Left forelimb (tissue), 1 donor: ENCODE results near the gene ZNF697.

Experiments
- DNase-seq: peaks from one replicate; pipeline ENCODE4 v3.0.0-alpha.2; 2018; ENCODE audit warnings: low spot score

Gene ZNF697

GRCh38 chr1:119662034-119662437 lies 14.0 kb upstream of the ZNF697 start:
- DNase-seq = no peak

GRCh38 chr1:119660253-119661083 lies 12.4 kb upstream of the ZNF697 start:
- no peak for DNase-seq

- DNase-seq = no peak
Observed at GRCh38 chr1:119659628-119660027, 11.6 kb upstream of the ZNF697 start.

GRCh38 chr1:119656410-119656955 lies 8.4 kb upstream of the ZNF697 start:
- DNase-seq = no peak

- DNase-seq = no peak
Observed at GRCh38 chr1:119655154-119655553, 7.1 kb upstream of the ZNF697 start.

- no peak for DNase-seq
Observed at GRCh38 chr1:119653839-119654170, 5.7 kb upstream of the ZNF697 start.

- DNase-seq = no peak
Observed at GRCh38 chr1:119653135-119653838, 5.2 kb upstream of the ZNF697 start.

GRCh38 chr1:119652587-119652986 lies 4.5 kb upstream of the ZNF697 start:
- no peak for DNase-seq

- no peak for DNase-seq
Observed at GRCh38 chr1:119651641-119652040, 3.6 kb upstream of the ZNF697 start.

- DNase-seq = no peak
Observed at GRCh38 chr1:119651133-119651532, 3.1 kb upstream of the ZNF697 start.

- DNase-seq = no peak
Observed at GRCh38 chr1:119648620-119649004, 546 bp upstream of the ZNF697 start.

GRCh38 chr1:119647228-119647733 lies 785 bp downstream of the ZNF697 start:
- DNase-seq = no peak

GRCh38 chr1:119646521-119647227 lies 1.4 kb downstream of the ZNF697 start:
- no peak for DNase-seq

GRCh38 chr1:119639109-119639508 lies 9.0 kb downstream of the ZNF697 start:
- no peak for DNase-seq

- DNase-seq = no peak
Observed at GRCh38 chr1:119637710-119638109, 10.4 kb downstream of the ZNF697 start.

- no peak for DNase-seq
Observed at GRCh38 chr1:119636491-119637089, 11.5 kb downstream of the ZNF697 start.

- no peak for DNase-seq
Observed at GRCh38 chr1:119635811-119636390, 12.2 kb downstream of the ZNF697 start.

GRCh38 chr1:119634016-119634415 lies 14.1 kb downstream of the ZNF697 start:
- DNase-seq = no peak

- no peak for DNase-seq
Observed at GRCh38 chr1:119633575-119633974, 14.5 kb downstream of the ZNF697 start.

GRCh38 chr1:119632841-119633240 lies 15.2 kb downstream of the ZNF697 start:
- no peak for DNase-seq

GRCh38 chr1:119632103-119632490 lies 16.0 kb downstream of the ZNF697 start:
- no peak for DNase-seq
